GM20000 (cell line): Measurements from ENCODE around the gene SEC16B.

ENCODE experiments used
- DNase-seq: peaks from one replicate; pipeline ENCODE4 v3.0.0; 2012; ENCODE audit warnings: low spot score
- CTCF ChIP-seq: IDR thresholded peaks from 2 replicates; pipeline ENCODE4 v1.5.1; 2012; ENCODE audit warnings: mild to moderate bottlenecking, control low read depth; ENCODE audit errors: extremely low read depth, missing control alignments

SEC16B gene

GRCh38 chr1:177960939-177961622 lies 8.8 kb downstream of the SEC16B start:
- no peak for TF ChIP-seq CTCF
- DNase-seq, result no peak

- no peak for DNase-seq
- TF ChIP-seq CTCF, result no peak
Measured at GRCh38 chr1:177959811-177960515, 9.9 kb downstream of the SEC16B start.

- TF ChIP-seq CTCF, result no peak
- DNase-seq, result no peak
Measured at GRCh38 chr1:177958092-177958491, 11.8 kb downstream of the SEC16B start.

GRCh38 chr1:177954076-177954475 lies 15.8 kb downstream of the SEC16B start:
- no peak for TF ChIP-seq CTCF
- DNase-seq, result no peak

- no peak for DNase-seq
- no peak for TF ChIP-seq CTCF
Measured at GRCh38 chr1:177953549-177953948, 16.3 kb downstream of the SEC16B start.

GRCh38 chr1:177952691-177953090 lies 17.2 kb downstream of the SEC16B start:
- no peak for TF ChIP-seq CTCF
- no peak for DNase-seq

GRCh38 chr1:177952249-177952648 lies 17.6 kb downstream of the SEC16B start:
- no peak for DNase-seq
- no peak for TF ChIP-seq CTCF
